Activated T-cell treated with anti-CD3 and anti-CD28 coated beads for 4 hours (primary cell): ENCODE results near the gene MPHOSPH6.
"Not testable (repeated sequence)": the region's sequence is repeated elsewhere in the genome, so short reads cannot be mapped to it uniquely, and the experiment has no call there.

Experiments used
- DNase-seq: peaks from one replicate; pipeline ENCODE4 v3.0.0-alpha.2; 2020

Gene MPHOSPH6

GRCh38 chr16:82167670-82168069, 2.4 kb downstream of the MPHOSPH6 start:
- no peak for DNase-seq

DNA sequence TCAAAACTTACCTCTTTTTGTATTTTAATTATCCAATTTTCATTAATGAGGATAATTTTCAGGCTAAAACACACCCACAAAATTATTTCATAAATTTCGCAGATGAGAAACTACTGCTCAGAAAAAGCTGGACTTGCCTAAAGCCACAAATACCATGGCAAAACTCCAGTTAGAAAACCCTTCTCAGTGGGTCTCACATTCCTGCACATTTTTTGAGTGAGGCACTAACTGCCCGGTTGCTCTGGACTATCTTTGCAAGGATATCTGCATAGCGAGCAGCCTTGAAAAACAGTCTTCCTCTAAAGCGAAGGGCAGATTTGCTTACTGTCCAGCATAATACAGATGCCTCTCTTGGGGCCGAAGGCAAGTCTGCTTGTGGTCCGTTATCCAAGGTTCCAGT, 9.8 kb downstream of the MPHOSPH6 start:
- DNase-seq = no peak

GRCh38 chr16:82157836-82158235, 12.2 kb downstream of the MPHOSPH6 start:
- DNase-seq = no peak

DNA sequence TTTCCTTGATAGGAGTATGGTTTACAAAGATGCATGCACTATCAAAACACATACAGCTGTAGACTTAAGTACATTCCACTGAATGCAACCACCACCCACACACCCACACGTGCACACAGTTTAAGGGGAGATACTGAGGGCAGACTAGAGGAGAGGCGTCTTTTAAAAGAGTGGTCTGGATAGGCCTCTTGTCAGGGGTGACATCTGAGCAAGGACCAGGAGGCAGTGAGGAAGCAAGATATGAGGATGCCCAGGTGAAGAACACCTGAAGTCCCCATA, 12.6 kb downstream of the MPHOSPH6 start:
- no peak for DNase-seq

DNA sequence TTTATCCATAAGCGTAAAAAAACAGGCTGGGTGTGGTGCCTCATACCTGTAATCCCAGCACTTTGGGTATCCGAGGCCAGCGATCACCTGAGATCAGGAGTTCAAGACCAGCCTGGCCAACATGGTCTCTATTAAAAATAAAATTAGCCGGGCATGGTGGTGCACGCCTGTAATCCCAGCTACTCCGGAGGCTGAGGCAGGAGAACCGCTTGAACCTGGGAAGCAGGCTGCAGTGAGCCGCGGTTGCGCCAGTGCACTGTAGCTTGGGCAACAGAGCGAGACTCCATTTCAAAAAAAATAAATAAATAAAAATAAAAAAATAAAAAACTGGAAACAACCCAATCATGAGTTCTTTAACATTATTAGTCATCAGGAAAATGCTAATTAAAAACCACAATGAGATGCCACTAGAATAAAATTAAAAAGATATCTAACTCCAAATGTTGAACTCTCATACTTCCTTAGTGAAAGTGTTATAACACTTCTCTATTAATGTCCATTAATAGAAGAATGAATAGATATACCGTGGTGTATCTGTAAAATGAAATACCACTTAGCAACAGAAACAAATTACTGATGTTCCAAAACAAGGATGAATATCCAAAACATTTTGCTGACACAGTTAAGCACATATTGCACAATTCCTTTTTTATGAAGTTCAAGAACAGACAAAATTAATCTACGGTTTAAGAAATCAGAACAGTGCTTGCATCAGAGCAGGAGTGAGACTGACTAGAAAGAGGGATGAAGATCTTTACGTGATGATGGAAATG, 13.1 kb downstream of the MPHOSPH6 start:
- no peak for DNase-seq

GRCh38 chr16:82152641-82153112, 17.3 kb downstream of the MPHOSPH6 start:
- DNase-seq = no peak

DNA sequence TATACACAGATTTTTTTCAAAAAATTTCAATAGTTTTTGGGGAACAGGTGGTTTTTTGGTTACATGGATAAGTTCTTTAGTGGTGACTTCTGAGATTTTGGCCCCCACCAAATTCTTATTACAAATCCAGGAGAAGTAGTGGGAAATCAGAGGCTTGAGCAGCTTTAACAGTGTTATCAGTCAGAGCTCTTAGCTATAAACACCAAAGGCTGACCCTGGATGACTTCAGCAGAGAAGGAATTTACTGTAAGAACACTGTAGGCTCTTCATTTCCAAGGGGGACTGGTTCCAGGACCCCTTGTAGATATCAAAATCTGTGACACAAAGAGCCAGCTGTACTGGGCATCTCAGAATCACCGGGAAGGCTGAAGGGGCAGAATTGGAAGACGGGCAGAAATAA, 17.8 kb downstream of the MPHOSPH6 start:
- no peak for DNase-seq

- no peak for DNase-seq
These were observed 19.5 kb downstream of the MPHOSPH6 start for GRCh38 chr16:82150549-82150948.

- DNase-seq = no peak
These were observed 20.5 kb downstream of the MPHOSPH6 start for GRCh38 chr16:82149536-82149935.

- no peak for DNase-seq
These were observed 22.5 kb downstream of the MPHOSPH6 start for GRCh38 chr16:82147546-82147945.

GRCh38 chr16:82146957-82147356, 23.1 kb downstream of the MPHOSPH6 start:
- DNase-seq = no peak

GRCh38 chr16:82146556-82146955, 23.5 kb downstream of the MPHOSPH6 start:
- DNase-seq = no peak

DNA sequence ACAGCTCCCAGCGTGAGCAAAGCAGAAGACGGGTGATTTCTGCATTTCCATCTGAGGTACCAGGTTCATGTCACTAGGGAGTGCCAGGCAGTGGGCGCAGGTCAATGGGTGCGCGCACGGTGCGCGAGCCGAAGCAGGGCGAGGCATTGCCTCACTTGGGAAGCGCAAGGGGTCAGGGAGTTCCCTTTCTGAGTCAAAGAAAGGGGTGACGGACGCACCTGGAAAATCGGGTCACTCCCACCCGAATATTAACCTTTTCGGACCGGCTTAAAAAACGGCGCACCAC, 30.8 kb downstream of the MPHOSPH6 start:
- DNase-seq = not testable (repeated sequence)

DNA sequence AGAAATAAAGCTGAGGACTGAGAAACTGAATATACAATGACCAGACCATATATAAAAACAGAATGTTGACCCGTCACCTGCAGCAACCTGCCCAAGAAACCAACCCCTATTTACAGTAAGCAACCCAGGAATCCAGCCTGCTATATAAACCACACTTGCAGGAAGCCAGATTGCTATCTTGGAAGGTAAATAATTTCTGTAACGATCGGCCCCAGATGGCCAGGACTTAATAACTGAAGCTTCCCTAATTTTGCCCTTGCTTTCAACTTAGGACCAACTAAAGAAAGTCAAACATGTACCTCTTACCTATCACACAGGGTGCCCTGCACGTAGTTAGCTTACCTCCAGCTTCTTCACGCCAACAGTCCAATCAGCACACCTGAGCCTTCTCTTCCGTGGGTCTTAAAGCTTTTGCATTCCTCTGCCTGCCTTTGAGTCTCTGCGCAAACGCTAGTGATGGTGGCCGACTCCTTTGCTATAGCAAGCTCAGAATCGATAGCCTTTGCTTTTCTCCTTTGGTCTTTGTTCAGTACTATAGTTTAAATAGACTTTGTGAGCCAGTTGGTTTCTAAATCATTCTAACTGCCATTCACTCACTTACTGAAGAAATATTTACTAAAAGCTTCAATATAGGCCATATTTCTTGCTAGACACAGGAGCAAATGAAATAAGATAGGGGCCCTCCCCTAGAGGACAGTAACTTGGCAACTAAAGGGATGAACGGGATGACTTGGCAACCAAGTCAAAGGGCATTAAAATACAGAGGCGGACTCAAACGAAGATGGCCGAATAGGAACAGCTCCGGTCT, 31.3 kb downstream of the MPHOSPH6 start:
- DNase-seq = no peak

DNA sequence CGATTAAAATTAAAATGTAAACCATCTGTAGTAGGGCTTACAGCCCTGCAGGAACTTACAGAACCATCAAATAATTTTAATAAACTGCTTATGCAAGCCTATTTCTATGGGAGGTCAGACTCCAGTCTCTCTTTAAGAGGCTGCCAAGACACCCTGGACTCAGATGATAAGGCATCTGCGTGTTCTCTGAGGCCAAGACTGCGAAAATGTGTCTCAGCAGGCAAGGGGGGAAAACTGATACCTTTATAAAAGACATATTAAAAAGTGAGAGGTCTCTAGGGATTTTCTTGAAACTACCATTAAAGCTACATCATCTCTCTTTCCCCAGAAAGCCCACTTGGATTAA, 32.2 kb downstream of the MPHOSPH6 start:
- DNase-seq = no peak

DNA sequence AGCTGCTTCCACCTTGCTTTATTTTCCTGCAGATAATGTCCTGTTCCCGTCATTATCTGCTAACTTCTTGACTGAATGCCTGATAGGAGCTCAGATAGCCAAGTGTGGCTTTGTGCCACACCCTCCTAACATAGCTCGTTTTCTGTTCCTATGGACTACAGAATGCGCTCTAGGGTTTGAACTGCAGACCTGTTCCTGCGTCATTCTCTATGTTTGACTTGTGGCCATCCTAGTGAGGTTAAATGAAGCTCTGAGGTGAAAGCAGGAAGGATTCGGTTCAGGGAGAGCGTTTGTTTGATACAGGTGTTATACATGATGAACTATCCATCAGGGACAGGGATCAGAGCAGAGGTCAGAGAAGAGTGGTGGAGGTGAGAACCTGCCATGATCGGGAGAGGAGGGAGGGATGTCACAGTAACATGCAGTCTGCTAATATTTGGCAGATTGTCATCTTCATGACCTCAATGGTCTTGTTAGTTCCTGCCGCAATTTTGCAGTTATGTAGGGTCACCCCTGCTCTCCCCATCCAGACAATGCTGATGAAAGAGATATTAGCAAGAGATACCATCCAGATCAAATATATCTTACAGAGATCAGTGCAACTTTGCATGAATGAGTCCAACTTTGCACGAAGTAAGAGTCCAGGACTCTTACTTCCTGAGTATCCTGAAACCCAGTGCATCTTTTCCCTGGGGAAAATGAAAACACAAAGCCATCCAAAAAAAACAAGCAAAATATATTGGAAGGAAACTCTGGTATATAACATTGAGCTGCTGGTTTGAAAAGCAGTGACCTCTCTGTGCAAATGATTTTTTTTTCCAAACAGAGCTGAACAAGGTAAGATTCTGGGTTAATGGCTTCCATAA, 32.8 kb downstream of the MPHOSPH6 start:
- no peak for DNase-seq

GRCh38 chr16:82135844-82136243, 34.2 kb downstream of the MPHOSPH6 start:
- no peak for DNase-seq

DNA sequence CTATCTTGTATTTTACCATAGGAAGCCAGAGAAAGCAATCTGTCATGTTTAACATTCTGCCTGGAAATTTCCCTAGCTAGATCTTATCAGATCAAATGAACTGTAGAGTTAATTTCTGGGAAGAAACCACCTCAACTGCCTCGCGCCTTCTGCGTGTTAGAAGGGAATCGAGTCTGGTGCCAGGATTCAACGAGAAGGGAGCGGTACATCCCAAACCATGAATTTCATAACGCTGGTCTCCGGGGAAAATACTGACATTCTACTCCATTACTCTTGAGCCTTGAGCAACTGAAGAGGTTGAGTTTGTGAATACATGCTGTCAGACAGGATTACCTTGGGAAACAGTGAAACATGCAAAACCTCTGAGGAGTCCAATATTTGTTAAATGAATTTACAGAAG, 35.2 kb downstream of the MPHOSPH6 start:
- DNase-seq = no peak

DNA sequence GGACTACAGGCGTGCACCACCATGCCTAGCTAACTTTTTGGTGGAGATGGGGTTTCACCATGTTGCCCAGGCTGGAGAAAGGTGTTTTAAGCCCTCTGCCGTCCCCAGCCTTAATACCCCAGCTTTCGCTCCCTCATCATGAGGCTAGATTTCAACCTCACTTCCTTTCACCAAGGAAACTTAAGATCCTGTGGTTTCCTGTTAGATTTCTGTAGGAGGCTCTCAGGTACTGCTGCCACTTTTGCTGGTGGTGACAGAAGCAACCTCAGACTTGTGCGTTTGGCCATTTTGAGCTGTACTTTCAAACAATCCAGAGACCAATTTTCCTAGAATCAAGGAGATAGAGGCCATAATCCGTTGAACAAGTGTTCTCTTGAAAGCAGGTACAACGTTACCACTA, 36.2 kb downstream of the MPHOSPH6 start:
- DNase-seq = no peak

DNA sequence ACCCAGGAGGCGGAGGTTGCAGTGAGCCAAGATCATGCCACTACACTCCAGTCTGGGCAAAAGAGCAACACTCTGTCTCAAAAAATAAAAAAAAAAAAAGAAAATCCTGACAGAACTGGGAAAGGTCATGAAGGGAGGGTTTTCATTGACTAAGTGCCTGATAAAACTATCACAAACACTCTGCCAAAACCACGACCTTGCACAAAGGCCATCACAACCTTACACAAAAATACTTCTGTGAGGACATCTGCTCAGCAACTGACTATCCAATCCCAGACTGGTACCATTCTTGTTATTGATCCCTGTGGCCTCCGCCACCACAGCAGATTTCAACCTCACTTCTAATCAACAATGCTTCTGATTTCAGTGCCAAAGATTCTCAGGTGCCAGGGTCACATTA, 40.1 kb downstream of the MPHOSPH6 start:
- no peak for DNase-seq

DNA sequence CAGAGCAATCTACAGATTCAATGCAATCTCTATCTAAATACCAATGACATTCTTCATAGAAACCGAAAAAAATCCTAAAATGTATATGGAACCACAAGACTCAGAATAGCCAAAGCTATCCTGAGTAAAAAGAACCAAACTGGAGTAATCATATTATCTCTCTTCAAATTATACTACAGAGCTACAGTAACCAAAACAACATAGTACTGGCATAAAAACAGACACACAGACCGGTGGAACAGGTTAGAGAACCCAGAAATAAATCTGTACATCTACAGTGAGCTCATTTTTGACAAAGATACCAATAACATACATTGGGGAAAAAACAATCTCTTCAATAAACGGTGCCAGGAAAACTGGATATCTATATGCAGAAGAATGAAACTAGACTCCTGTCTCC, 45.4 kb downstream of the MPHOSPH6 start:
- DNase-seq = no peak

DNA sequence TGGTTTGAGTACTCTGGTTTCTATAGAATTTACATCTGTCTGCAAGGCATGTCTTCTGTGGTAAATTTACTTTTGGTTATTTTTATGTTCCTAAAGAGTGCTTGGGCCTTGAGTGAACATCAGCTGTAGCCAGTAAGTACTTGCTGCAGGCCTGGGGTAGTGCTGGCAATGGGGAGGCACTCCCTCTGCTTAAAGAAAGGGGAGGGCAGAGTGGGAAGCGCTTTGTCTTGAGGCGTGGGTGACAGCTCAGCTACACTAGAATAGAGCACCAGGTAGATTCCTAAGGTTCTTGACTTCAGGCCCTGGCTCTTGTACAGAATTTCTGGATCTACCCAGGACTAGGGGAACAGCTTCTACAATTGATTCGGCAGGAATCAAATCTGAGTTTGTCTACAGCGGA, 50.6 kb downstream of the MPHOSPH6 start:
- no peak for DNase-seq

DNA sequence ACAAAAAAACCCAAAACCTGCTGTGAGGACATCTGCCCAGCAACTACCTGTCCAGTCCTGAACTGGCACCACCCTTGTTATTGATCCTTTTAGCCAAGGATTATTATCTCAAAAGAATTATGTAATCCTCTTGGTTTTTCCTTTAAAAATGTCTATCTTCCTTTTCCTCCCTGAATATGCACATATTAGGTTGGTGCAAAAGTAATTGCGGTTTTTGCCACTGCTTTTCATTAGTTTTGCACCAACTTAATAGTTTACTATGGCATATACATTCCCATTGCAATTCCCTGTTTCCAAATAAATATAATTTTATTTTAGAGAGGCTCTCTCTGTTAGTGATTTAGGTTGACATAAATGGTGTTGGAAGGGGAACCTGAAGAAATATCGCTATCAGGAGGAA, 51.3 kb downstream of the MPHOSPH6 start:
- no peak for DNase-seq

DNA sequence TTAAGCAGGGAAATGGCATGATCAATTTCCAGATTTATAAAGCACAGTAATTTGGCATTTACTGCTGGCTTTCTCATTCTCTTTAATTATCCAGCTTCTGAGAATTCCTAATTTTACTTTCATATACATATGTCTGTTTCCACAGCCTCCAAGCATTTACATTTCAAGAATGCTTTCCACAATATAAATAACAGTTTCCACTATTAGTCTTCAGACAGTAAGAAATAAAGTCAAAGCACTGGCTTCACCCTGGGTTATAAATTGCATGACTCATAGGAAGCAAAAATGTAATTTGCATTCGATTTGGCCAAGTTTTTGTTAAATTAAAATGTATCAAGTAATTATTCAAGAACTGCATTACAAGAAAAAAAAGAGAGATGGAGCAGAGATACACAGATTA, 53.5 kb downstream of the MPHOSPH6 start:
- DNase-seq = no peak
